SIG-M5 (cell line): Measurements from ENCODE around the gene COCH.
A peak's percentile ranks its signal among the peaks of the same experiment; 100 is the strongest.

Experiments
- DNase-seq: peaks from one replicate; lab custom pipeline; 2025; lab: John Stamatoyannopoulos, UW

The COCH gene

GRCh38 chr14:30874120-30874998, at the start of gene COCH:
COCH (plus strand) TSS chr14:30874559; CDS start chr14:30874939, 380 bp downstream.
- no peak for DNase-seq

GRCh38 chr14:30826070-30826469, 48.3 kb upstream of the COCH start:
- DNase-seq = no peak

GRCh38 chr14:30829853-30830252, 44.5 kb upstream of the COCH start:
- DNase-seq = no peak

- DNase-seq = no peak
Measured at GRCh38 chr14:30834353-30834752, 40.0 kb upstream of the COCH start.

GRCh38 chr14:30838351-30838750, 36.0 kb upstream of the COCH start:
- DNase-seq = no peak

GRCh38 chr14:30840086-30840779, 34.1 kb upstream of the COCH start:
- DNase-seq = no peak

GRCh38 chr14:30842431-30842830, 31.9 kb upstream of the COCH start:
- DNase-seq = no peak

GRCh38 chr14:30848449-30849240, 25.7 kb upstream of the COCH start:
- DNase-seq = peak; percentile 34

GRCh38 chr14:30849354-30849753, 25.0 kb upstream of the COCH start:
- no peak for DNase-seq

GRCh38 chr14:30849983-30850382, 24.4 kb upstream of the COCH start:
- DNase-seq = no peak

GRCh38 chr14:30853946-30854345, 20.4 kb upstream of the COCH start:
- no peak for DNase-seq

- DNase-seq = no peak
Measured at GRCh38 chr14:30854492-30854891, 19.9 kb upstream of the COCH start.

GRCh38 chr14:30855345-30856037, 18.9 kb upstream of the COCH start:
- no peak for DNase-seq

- DNase-seq = peak; percentile 6
Measured at GRCh38 chr14:30861200-30861599, 13.2 kb upstream of the COCH start.

GRCh38 chr14:30864934-30865333, 9.4 kb upstream of the COCH start:
- DNase-seq = no peak

- DNase-seq = no peak
Measured at GRCh38 chr14:30868736-30869135, 5.6 kb upstream of the COCH start.

GRCh38 chr14:30869551-30870155, 4.7 kb upstream of the COCH start:
- no peak for DNase-seq

GRCh38 chr14:30872602-30873001, 1.8 kb upstream of the COCH start:
- DNase-seq = no peak

- no peak for DNase-seq
Measured at GRCh38 chr14:30873308-30874119, 845 bp upstream of the COCH start.

GRCh38 chr14:30874999-30875787, 834 bp downstream of the COCH start:
- DNase-seq = no peak
